ENCODE measurements around the gene CHRNA5. TPM values are rescaled to one million over a fixed set of nuclear protein-coding genes. Genes with fewer than 3 reads are reported as not detected.
"Not testable (repeated sequence)": the region's sequence is repeated elsewhere in the genome, so short reads cannot be mapped to it uniquely, and the experiment has no call there.

The CHRNA5 gene
- total RNA-seq, 1 donor, result 0.52 TPM

DNA sequence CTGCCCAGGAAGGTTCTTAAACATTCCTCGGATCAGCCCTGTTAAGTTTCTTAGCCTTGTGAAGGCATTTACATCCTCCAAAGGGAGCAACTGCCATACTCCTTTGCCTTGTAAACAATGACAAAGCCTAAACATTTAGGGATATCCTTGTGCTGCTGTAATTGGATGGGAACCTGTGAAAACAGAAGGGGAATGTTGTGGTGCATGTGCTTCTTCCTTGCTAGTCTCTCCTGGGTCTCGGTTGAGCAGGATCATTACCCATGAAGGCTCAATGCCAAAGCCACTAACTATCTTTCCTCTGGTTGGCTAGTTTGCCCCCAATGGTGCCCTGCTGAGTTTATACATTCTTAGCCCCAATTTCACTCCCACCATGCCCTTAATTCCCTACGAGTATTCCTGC lies 38.1 kb downstream of the CHRNA5 start:
- Histone ChIP-seq H3K4me3 (ENCODE audit: low read length) (no peak overlapping the region), H3K9me3 (ENCODE audit: low read depth, low read length) (no peaks in the 10 kb centered on the region), H3K27me3 (ENCODE audit: insufficient read depth, low read length) (peaks cover 4% of the 10 kb centered on the region), H3K4me1 (ENCODE audit: insufficient read depth, low read length) (no peaks in the 10 kb centered on the region)

DNA sequence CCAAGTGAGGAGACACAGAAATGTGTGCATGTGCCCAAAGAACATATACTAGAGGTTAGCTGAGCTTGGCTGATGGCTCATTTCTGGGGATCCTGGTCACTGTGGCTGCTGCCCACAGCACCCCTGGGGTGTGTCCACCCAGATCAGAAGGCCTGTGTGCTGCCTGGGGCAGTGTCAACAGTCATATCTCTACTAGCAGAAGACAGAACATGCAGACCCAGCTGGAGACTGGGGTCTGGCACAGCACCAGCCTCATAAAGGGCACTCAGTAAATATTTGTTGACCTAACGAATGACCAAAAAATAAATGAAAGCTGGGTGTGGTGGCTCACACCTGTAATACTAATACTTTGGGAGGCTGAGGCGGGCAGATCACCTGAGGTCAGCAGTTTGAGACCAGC lies 39.1 kb downstream of the CHRNA5 start:
- Histone ChIP-seq H3K27me3 (ENCODE audit: insufficient read depth, low read length) (peaks cover 4% of the 10 kb centered on the region), H3K9me3 (ENCODE audit: low read depth, low read length) (no peaks in the 10 kb centered on the region), H3K4me1 (ENCODE audit: insufficient read depth, low read length) (no peaks in the 10 kb centered on the region), H3K4me3 (ENCODE audit: low read length) (no peak overlapping the region)

DNA sequence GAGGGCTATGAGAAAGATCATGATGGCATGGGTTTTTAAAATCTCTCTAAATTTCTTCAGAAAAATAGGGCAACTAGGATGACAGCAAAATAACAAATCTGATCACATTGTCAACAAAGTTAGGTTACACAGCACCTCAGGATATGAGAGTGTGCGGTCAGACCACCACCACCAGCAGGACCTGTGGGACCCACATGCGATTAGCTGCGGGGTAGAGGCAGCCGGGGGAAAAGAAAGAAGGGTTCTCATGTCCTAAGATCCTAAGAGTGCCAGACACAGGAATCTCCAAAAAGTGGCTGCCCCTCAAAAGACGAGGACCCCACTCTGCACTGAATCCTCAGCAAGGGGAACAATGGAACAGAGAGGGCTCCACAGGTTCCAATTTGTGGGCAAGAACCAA lies 39.9 kb downstream of the CHRNA5 start:
- H3K27me3 ChIP-seq (ENCODE audit: insufficient read depth, low read length), result peaks cover 4% of the 10 kb centered on the region
- no peak overlapping the region for H3K4me3 ChIP-seq (ENCODE audit: low read length)
- no peaks in the 10 kb centered on the region for H3K4me1 ChIP-seq (ENCODE audit: insufficient read depth, low read length)
- no peaks in the 10 kb centered on the region for H3K9me3 ChIP-seq (ENCODE audit: low read depth, low read length)

DNA sequence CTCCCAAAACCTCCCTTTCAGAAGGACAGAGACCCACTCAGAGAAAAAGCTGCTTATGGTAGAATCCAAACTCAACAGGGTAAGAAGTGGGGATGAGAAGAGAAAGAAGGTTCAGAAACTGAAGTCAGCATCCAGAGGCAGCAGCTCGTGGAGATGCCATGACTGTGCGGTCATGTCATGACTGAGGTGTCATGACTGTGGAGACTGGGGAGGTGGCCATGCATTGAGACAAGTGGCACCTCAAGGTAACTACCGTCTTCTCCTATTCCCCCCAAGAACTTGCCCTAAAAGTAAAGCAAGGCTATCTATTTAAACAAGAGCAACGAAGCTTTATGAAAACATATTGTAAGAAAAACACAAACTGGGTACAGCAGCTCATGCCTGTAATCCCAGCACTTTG lies 40.4 kb downstream of the CHRNA5 start:
- Histone ChIP-seq H3K4me3 (ENCODE audit: low read length) (no peak overlapping the region), H3K4me1 (ENCODE audit: insufficient read depth, low read length) (no peaks in the 10 kb centered on the region), H3K27me3 (ENCODE audit: insufficient read depth, low read length) (peaks cover 4% of the 10 kb centered on the region), H3K9me3 (ENCODE audit: low read depth, low read length) (no peaks in the 10 kb centered on the region)

DNA sequence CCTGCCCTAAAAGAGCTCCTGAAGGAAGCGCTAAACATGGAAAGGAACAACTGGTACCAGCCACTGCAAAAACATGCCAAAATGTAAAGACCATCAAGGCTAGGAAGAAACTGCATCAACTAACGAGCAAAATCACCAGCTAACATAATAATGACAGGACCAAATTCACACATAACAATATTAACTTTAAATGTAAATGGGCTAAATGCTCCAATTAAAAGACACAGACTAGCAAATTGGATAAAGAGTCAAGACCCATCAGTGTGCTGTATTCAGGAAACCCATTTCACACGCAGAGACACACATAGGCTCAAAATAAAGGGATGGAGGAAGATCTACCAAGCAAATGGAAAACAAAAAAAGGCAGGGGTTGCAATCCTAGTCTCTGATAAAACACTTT lies 44.2 kb downstream of the CHRNA5 start:
- not testable (repeated sequence) for H3K4me1 ChIP-seq (ENCODE audit: insufficient read depth, low read length); H3K27me3 ChIP-seq (ENCODE audit: insufficient read depth, low read length); H3K4me3 ChIP-seq (ENCODE audit: low read length); H3K9me3 ChIP-seq (ENCODE audit: low read depth, low read length)

DNA sequence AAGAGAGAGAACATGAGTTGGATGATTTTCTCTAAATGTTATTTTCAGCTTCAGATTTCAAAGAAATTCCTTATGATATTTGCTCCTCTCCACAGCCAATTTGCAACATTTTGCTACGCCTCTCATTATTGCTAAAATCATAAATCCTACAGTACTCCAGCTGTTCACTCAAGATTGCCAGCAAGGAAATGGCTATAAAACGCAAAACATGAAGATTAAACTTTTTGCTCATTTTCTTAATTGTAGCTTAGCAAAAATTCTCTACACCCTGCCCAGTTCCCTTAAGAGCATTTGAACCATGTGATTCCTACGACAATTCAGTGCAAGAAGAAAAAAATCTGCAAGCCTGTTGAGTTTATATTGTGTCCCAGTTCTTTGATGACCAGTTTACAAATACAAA lies 48.7 kb downstream of the CHRNA5 start:
- Histone ChIP-seq H3K4me1 (ENCODE audit: insufficient read depth, low read length) (no peaks in the 10 kb centered on the region), H3K27me3 (ENCODE audit: insufficient read depth, low read length) (peaks cover 6% of the 10 kb centered on the region), H3K4me3 (ENCODE audit: low read length) (no peak overlapping the region), H3K9me3 (ENCODE audit: low read depth, low read length) (no peaks in the 10 kb centered on the region)

DNA sequence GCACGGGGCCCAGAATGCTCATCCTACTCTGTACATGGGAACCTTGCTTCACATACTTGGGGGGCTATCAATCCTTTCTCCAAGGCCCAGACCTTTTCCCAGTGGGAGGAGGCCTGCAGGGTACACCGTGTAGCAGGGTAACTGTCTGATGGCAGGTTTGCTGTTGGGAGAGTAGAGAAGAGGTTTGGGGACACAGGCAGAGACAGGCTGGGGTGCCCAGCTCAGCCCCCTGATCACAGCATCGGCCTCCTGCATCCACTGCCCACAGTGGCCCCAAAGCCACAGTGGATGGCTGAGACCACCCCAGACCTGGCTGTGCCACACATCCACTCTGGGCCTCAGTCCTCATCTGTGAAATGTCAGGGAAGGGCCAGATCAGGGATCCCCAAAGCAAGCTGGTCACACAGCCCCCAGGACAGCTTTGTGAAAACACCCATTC lies 49.9 kb downstream of the CHRNA5 start:
- Histone ChIP-seq H3K9me3 (ENCODE audit: low read depth, low read length) (no peaks in the 10 kb centered on the region), H3K4me3 (ENCODE audit: low read length) (no peak overlapping the region), H3K27me3 (ENCODE audit: insufficient read depth, low read length) (peaks cover 17% of the 10 kb centered on the region), H3K4me1 (ENCODE audit: insufficient read depth, low read length) (no peaks in the 10 kb centered on the region)

- H3K9me3 ChIP-seq (ENCODE audit: low read depth, low read length), result no peaks in the 10 kb centered on the region
- peaks cover 25% of the 10 kb centered on the region for H3K27me3 ChIP-seq (ENCODE audit: insufficient read depth, low read length)
- no peaks in the 10 kb centered on the region for H3K4me1 ChIP-seq (ENCODE audit: insufficient read depth, low read length)
- H3K4me3 ChIP-seq (ENCODE audit: low read length), result no peak overlapping the region
These were observed 51.2 kb downstream of the CHRNA5 start for GRCh38 chr15:78616506-78616905.

- H3K4me3 ChIP-seq (ENCODE audit: low read length), result no peak overlapping the region
- no peaks in the 10 kb centered on the region for H3K4me1 ChIP-seq (ENCODE audit: insufficient read depth, low read length)
- H3K27me3 ChIP-seq (ENCODE audit: insufficient read depth, low read length), result peaks cover 31% of the 10 kb centered on the region
- no peaks in the 10 kb centered on the region for H3K9me3 ChIP-seq (ENCODE audit: low read depth, low read length)
These were observed 51.8 kb downstream of the CHRNA5 start for GRCh38 chr15:78617076-78617475.

- no peaks in the 10 kb centered on the region for H3K4me1 ChIP-seq (ENCODE audit: insufficient read depth, low read length)
- no peaks in the 10 kb centered on the region for H3K9me3 ChIP-seq (ENCODE audit: low read depth, low read length)
- H3K27me3 ChIP-seq (ENCODE audit: insufficient read depth, low read length), result peaks cover 35% of the 10 kb centered on the region
- H3K4me3 ChIP-seq (ENCODE audit: low read length), result no peak overlapping the region
These were observed 52.2 kb downstream of the CHRNA5 start for GRCh38 chr15:78617516-78617915.

DNA sequence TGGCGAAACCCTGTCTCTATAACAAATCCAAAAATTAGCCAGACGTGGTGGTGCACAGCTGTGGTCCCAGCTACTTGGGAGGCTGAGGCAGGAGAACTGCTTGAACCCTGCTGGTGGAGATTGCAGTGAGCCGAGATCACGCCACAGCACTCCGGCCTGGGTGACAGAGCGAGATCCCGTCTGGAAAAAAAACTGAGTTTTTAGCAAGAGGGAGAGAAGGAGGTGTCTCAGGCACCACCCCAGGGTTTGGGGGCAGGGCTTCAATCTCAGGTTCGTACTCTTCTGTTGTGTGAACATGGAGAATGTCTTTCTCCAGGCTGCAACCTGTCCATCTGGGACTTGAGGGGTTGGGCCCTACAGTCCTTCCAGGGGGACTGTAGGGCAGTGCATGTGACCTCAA lies 52.7 kb downstream of the CHRNA5 start:
- H3K9me3 ChIP-seq (ENCODE audit: low read depth, low read length), result no peaks in the 10 kb centered on the region
- H3K27me3 ChIP-seq (ENCODE audit: insufficient read depth, low read length), result peaks cover 37% of the 10 kb centered on the region
- no peak overlapping the region for H3K4me3 ChIP-seq (ENCODE audit: low read length)
- H3K4me1 ChIP-seq (ENCODE audit: insufficient read depth, low read length), result no peaks in the 10 kb centered on the region

DNA sequence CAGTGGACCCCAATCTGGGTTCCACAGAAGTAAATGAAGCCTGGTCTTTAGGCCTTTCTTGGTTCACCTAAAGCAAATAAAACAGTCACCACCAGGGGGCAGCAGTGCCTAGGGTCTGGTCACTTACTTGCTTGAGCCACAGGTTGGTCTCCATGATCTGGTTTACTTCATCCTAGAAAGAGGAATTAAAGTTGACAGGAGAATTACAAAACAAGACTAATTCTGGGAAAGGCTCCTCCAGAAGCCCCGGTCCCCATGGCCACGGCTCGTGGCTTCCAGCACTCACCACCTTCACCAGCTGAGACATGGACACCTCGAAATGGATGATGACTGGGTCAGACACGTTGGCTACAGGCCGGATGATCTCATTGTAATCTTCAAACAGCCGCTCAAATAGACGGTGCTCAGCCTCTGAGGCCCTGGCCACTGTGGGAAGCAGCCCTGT lies 53.2 kb downstream of the CHRNA5 start:
- Histone ChIP-seq H3K27me3 (ENCODE audit: insufficient read depth, low read length) (peaks cover 37% of the 10 kb centered on the region), H3K4me3 (ENCODE audit: low read length) (no peak overlapping the region), H3K9me3 (ENCODE audit: low read depth, low read length) (no peaks in the 10 kb centered on the region), H3K4me1 (ENCODE audit: insufficient read depth, low read length) (no peaks in the 10 kb centered on the region)

DNA sequence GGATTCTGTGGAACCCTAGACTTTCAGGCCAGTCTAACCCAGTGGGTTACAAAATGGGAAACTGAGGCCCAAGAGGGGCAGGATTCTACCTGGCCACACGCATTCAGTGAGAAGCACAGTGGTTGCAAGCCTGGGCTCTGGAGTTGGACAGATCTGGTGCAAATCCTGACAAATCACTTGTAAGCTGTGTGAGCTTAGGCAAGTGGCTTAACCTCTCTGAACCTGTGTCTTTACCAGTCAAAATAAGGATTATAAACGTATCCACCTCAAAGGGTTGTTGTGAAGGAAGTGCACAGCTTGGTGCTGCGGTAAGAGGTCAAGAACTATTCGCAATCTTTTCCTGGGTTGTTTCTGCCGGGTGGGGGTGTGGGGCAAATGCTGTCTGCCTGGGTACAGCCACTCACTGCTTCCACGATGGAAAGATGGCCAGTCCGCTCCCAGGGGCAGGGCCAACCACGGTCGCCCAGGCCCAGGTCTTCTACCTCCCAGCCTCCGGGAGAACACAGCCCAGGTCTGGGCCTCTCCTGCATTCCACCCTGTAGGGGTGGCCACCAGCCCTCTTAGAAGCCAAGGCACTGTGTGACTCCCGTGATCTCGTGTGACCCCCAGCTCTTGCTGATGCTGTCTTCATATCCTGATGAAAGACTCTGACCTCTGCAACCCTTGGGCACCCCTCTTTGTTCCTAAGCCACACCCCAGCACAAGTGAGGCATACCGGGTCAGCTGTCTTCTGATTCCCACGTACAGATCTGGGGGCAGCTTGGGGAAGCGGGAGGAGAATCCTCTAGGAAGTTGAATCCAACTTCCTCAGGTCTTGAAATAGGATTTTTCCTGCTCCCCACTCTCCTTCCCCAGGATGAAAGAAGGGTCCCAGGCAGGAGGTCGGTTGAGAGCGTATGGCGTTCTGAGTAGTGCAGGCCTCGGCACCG lies 54.0 kb downstream of the CHRNA5 start:
- Histone ChIP-seq H3K27me3 (ENCODE audit: insufficient read depth, low read length) (peaks cover 37% of the 10 kb centered on the region), H3K9me3 (ENCODE audit: low read depth, low read length) (no peaks in the 10 kb centered on the region), H3K4me1 (ENCODE audit: insufficient read depth, low read length) (no peaks in the 10 kb centered on the region), H3K4me3 (ENCODE audit: low read length) (no peak overlapping the region)

GRCh38 chr15:78620021-78620526 lies 54.8 kb downstream of the CHRNA5 start:
- Histone ChIP-seq H3K9me3 (ENCODE audit: low read depth, low read length) (no peaks in the 10 kb centered on the region), H3K4me1 (ENCODE audit: insufficient read depth, low read length) (no peaks in the 10 kb centered on the region), H3K27me3 (ENCODE audit: insufficient read depth, low read length) (peaks cover 37% of the 10 kb centered on the region), H3K4me3 (ENCODE audit: low read length) (no peak overlapping the region)

DNA sequence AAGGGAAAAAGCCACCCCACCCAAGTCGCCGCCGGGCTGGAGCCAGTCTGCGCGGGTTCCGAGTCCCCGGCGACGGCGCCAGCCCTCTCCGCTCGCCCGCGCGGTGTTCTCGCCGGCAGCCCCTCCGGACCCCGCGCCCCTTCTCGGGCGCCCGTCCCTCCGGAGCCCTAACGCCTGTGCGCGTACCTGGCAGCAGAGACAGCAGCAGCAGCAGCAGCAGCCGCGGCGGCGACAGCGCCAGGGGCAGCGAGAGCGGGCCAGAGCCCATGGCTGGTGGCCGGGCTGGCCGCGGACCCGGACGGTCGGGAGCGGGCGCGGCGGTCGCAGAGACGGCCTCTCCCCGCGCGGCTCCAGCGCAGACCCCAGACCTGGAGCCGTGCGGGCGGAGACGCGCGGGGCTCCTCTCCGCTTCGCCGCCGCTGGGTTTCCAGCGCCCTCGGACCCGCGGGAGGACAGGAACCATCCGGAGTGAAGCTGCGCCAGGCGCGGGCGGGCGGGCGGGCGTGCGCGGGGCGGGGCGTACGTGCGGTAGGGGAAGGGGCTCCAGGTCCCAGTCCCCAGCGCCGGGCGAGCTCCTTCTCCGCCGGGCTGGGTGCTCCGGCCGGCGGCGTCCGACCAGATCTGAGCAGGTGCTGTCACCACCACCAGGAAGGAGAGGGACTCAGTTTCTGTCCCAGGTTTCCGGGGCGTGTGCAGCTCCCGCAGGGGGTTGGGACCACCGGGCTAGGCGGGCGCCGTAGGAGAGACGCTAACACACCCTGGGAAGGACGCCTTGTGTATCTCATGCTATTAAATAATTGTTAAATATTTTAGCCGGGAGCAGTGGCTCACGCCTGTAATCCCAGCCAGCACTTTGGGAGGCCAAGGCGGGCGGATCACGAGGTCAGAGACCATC lies 55.5 kb downstream of the CHRNA5 start, which contains the start of gene CHRNA3:
Gene CHRNA3, minus strand, starts transcription at position 470 of the 895 bp plus-strand sequence. Its CDS starts 202 bp downstream, at position 268.
- Histone ChIP-seq H3K4me1 (ENCODE audit: insufficient read depth, low read length) (no peaks in the 10 kb centered on the region), H3K4me3 (ENCODE audit: low read length) (no peak within 1 kb of the TSS), H3K27me3 (ENCODE audit: insufficient read depth, low read length) (peaks cover 37% of the 10 kb centered on the region), H3K9me3 (ENCODE audit: low read depth, low read length) (no peaks in the 10 kb centered on the region)
